Measurements from ENCODE around the gene RPL36.
A peak's percentile ranks its signal among the peaks of the same experiment; 100 is the strongest.

Gene RPL36

DNA sequence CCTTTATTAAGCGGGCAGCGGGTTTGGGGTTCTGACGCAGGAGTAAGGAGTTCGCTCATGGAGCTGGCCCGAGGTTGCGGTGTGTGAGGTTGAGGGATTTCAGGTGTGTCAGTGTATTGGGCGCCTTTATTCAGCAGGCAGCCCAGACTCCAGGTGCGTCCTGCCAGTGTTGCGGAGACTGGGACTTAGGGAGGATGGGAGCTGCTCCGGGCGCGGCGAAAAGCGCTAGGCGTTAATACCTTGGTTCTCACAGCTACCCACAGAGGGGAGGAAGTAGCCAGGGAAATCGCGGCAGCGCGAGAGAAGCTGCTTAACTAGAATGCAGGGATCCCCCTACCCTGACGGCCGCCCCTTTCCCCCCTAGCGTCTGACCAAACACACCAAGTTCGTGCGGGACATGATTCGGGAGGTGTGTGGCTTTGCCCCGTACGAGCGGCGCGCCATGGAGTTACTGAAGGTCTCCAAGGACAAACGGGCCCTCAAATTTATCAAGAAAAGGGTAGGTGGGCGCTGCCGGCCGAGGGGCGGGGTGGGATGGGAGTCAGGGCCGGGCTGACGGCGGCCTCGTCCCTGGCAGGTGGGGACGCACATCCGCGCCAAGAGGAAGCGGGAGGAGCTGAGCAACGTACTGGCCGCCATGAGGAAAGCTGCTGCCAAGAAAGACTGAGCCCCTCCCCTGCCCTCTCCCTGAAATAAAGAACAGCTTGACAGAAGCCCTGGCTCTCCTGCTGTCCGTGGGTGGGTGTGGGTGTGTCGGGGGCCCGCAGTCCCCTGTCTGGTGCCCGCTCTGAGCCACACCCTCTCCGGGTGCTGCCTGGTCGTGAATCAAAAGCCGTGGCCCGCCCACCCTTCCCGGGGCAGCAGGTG, 1.1 kb downstream of the RPL36 start:
- peak overlapping the region; percentile 99 for H3K27ac Mint-ChIP-seq
- H3K36me3 Mint-ChIP-seq: peaks cover 17% of the 10 kb centered on the region
- ATAC-seq (ENCODE audit: low read depth): no peak
- H3K4me1 Mint-ChIP-seq: peaks cover 30% of the 10 kb centered on the region
- no peaks in the 10 kb centered on the region for H3K9me3 Mint-ChIP-seq
- peak; percentile 37 to 54 for DNase-seq (ENCODE audit: low spot score in 2 of 2)
- no peaks in the 10 kb centered on the region for H3K27me3 Mint-ChIP-seq
- H3K4me3 Mint-ChIP-seq: peak overlapping the region; percentile 94

DNA sequence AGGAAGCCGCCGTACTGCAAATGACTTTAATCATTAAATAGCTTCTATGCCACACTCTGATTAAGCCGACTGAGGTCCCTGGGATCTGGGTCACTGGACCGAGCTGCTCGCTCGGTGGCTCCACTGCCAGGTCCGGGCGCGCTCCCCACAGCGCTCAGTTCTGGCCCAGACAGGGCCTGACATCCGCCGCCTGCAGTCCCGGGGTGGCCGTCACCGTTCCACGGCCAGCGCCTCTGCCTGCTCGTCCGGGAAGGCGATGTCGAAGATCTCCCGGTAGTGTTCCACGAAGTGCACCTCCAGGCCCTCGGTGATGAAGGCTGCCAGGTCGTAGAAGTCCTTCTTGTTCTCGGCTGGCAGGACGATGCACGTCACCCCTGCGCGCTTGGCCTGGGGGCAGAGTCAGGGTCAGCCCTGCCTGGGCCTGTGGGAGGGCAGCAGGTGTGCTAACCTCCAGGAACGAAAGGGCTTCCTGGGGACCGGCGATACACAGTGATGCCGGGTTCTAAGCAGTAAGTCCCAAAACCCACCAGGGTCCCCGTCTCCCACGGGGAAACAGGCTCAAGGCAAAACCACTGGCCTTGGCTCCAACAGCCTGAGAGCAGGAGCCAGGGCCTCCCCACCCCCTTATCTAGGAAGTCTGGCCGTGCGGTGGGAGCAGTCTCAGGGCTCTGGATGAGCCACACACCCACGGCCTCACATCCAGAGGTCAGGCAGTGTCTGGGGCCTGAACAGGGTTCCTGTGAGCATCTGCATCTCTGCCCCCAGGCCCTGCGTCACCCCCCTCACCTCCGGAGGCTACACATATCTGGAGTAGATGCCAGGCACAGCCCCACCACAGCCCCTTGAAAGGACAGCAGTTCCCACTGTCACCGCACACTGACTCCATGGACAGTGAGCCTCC, 2.0 kb downstream of the RPL36 start:
- peak overlapping the region; percentile 51 for H3K4me3 Mint-ChIP-seq
- DNase-seq (ENCODE audit: low spot score in 2 of 2) (peak; percentile 29 to 46), ATAC-seq (ENCODE audit: low read depth) (no peak)
- peaks cover 27% of the 10 kb centered on the region for H3K4me1 Mint-ChIP-seq
- H3K36me3 Mint-ChIP-seq: peaks cover 18% of the 10 kb centered on the region
- H3K9me3 Mint-ChIP-seq: no peaks in the 10 kb centered on the region
- no peaks in the 10 kb centered on the region for H3K27me3 Mint-ChIP-seq
- peak overlapping the region; percentile 47 for H3K27ac Mint-ChIP-seq

DNA sequence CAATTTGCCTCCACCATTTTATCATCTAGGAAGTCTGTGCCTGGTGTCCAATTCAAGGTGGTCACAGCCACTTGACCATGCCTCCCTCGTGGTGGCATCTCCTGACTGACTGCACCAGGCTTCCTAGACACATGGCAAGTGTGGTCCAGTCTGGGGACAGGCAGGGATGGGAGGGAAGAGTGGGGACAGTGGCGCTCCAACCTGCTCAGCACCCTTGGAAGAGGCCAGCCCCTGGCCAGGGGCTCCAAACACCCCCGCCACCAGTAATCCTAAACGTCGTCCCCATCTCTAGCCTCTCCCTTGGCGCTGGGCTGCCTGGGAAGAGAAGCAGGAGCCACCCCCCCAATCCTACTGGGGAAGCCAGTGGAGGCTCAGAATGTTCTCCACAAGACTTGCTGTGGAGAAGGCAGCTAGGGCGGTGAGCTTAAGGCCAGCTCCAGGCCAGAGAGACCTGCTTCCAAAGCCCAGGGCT, 2.7 kb downstream of the RPL36 start:
- Mint-ChIP-seq H3K27me3 (no peaks in the 10 kb centered on the region), H3K4me1 (peaks cover 29% of the 10 kb centered on the region), H3K36me3 (peaks cover 20% of the 10 kb centered on the region), H3K27ac (peak overlapping the region; percentile 47), H3K9me3 (no peaks in the 10 kb centered on the region), H3K4me3 (no peak overlapping the region)
- DNase-seq (ENCODE audit: low spot score in 2 of 2) (no peak), ATAC-seq (ENCODE audit: low read depth) (no peak)

DNA sequence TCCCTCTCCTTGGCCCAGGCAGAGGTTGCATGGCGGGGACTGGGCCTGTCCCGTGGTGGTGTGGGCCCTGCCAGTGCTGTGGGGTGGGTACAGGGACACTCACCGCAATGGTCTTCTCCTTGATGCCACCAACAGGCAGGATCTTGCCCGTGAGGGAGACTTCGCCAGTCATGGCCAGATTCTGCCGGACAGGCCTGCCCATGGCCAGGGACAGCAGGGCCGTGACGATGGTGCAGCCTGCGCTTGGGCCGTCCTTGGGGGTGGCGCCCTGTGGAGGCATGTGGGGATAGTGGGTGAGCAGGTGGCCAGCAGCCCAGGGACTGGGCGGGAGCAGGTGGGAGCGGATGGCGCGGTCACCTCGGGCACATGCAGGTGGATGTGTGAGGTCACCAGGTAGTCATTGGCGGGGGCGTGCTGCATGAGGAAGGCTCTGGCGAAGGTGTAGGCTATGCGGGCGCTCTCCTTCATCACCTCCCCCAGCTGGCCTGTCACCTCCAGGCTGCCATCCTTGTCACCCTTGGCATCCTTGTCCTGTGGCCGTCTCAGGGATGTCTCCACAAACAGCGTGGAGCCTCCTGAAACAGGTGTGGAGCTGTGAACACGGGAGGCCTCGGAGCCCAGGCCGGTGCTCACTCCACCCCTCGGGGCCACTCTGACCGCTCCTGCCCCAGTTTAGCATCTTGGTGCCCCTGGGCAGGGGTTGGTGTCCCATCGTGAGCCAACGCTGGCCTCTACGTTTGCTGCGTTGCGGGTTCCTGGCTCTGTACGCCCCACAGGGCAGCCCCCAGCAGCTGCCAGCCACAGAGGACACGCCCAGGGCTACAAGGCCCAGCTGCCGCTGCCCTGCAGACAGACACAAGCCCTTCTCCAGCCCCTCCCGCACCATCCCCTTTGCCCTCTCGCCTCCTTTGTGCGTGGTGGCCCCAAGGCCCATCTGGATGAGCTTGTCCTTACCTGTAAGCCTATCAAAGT, 3.4 kb downstream of the RPL36 start:
- ATAC-seq (ENCODE audit: low read depth): no peak
- DNase-seq (ENCODE audit: low spot score in 2 of 2): no peak

DNA sequence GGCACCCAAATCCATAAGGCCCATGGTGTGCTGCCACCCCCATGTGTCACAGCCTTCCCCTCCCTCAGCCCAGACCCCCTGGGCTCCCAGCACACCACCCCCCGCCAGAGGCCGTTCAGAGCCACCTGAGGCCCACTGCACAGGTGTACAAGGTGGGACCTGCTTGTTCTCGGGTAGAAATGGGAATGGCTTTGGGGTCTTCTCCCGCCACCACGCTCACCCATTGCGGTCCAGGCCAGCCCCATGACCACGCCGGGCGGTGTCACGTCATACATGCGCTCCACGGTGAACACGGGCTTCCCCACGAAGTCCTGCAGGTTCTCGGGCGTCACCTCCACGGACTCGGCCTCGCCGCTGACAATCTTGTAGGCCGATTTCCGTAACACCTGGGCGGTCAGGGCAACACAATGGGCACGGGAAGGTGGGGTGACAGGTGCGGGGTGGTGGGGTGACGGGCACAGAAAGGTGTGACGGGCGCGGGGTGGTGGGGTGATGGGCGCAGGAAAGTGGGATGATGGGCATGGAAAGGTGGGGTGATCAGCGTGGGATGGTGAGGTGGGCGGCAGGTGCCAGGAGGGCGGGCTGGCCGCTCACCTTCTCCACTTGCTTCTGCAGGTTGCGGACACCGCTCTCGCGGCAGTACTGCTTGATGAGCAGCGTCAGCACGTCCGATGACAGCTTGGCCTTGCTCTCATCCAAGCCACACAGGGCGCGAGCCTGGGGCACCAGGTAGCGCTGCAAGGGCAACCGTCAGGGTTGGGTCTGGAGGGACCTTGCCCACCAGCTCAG, 4.3 kb downstream of the RPL36 start:
- peaks cover 30% of the 10 kb centered on the region for H3K4me1 Mint-ChIP-seq
- H3K4me3 Mint-ChIP-seq: no peak overlapping the region
- H3K9me3 Mint-ChIP-seq: no peaks in the 10 kb centered on the region
- H3K36me3 Mint-ChIP-seq: peaks cover 25% of the 10 kb centered on the region
- no peaks in the 10 kb centered on the region for H3K27me3 Mint-ChIP-seq
- no peak for ATAC-seq (ENCODE audit: low read depth)
- H3K27ac Mint-ChIP-seq: peak overlapping the region; percentile 20
- DNase-seq (ENCODE audit: low spot score in 2 of 2): no peak

More for the DNA sequence above, 3.4 kb downstream of the RPL36 start:
- Mint-ChIP-seq H3K27ac (peak overlapping the region; percentile 47), H3K4me3 (no peak overlapping the region), H3K9me3 (no peaks in the 10 kb centered on the region), H3K4me1 (peaks cover 29% of the 10 kb centered on the region), H3K27me3 (no peaks in the 10 kb centered on the region), H3K36me3 (peaks cover 20% of the 10 kb centered on the region)

DNA sequence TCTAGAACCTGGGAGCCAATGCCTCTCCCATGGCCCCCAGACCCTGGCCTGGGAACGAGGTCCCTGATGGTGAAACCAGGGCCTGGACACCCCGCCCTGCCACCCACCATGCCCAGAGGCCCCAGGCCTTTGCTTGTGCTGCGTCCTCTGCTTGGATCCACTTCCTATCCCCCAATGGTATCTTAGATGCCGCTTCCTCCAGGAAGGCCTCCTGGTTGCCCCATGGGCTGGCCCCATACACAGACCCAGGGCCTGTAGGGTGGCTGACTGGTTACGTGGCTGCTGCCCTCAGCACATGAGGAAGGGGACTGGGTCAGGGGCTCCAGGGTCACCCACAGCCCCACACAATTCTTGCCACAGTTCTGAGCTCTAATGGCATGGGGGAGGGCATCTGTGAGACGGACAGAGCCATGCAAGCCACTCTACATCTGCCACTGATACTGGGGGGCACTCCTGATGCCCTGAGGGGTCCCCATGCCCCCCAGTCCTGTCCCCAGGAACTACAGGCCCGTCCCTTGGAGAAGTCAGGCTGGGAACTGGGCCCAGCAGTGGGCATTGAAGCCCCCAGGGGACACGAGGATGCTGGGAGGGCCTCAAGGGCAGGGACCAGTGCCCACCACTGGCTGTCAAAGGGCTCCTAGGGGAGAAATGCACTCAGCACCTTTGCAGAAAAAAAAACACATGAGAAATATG, 5.0 kb downstream of the RPL36 start:
- Mint-ChIP-seq H3K27me3 (no peaks in the 10 kb centered on the region), H3K27ac (no peak overlapping the region)

DNA sequence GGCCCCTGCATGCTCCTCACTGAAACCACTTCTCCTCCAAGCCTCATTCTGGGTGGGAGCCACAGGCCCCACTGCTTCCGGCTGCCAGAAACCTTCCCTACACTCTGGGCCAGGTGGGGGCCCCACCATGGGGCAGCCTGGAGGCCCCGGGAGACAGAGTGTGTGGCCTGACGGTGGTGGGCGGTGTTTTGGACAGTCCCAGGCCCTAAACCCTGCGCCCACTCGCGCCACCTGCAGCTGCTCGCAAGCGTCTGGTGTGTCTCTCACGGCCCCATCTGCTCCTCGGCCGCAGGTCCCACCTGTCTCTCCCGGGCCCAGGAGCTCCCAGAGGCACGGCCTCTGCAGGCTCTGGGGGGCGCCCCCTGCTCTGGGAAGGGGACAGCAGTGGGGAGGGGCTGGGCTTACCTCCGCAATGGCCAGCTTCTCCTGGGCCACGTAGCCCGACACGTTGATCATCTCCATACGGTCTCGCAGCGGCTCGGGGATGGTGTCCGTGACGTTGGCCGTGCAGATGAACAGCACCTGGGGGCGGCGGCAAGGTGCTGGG, 5.6 kb downstream of the RPL36 start:
- no peaks in the 10 kb centered on the region for H3K27me3 Mint-ChIP-seq
- ATAC-seq (ENCODE audit: low read depth): no peak
- H3K36me3 Mint-ChIP-seq: peaks cover 21% of the 10 kb centered on the region
- peaks cover 22% of the 10 kb centered on the region for H3K4me1 Mint-ChIP-seq
- no peak overlapping the region for H3K4me3 Mint-ChIP-seq
- DNase-seq (ENCODE audit: low spot score in 2 of 2): no peak
- H3K27ac Mint-ChIP-seq: no peak overlapping the region
- no peaks in the 10 kb centered on the region for H3K9me3 Mint-ChIP-seq

More for the DNA sequence above, 5.0 kb downstream of the RPL36 start:
- ATAC-seq (ENCODE audit: low read depth) (no peak), DNase-seq (ENCODE audit: low spot score in 2 of 2) (no peak)
- peaks cover 25% of the 10 kb centered on the region for H3K36me3 Mint-ChIP-seq
- H3K4me1 Mint-ChIP-seq: peaks cover 26% of the 10 kb centered on the region
- no peak overlapping the region for H3K4me3 Mint-ChIP-seq
- no peaks in the 10 kb centered on the region for H3K9me3 Mint-ChIP-seq

DNA sequence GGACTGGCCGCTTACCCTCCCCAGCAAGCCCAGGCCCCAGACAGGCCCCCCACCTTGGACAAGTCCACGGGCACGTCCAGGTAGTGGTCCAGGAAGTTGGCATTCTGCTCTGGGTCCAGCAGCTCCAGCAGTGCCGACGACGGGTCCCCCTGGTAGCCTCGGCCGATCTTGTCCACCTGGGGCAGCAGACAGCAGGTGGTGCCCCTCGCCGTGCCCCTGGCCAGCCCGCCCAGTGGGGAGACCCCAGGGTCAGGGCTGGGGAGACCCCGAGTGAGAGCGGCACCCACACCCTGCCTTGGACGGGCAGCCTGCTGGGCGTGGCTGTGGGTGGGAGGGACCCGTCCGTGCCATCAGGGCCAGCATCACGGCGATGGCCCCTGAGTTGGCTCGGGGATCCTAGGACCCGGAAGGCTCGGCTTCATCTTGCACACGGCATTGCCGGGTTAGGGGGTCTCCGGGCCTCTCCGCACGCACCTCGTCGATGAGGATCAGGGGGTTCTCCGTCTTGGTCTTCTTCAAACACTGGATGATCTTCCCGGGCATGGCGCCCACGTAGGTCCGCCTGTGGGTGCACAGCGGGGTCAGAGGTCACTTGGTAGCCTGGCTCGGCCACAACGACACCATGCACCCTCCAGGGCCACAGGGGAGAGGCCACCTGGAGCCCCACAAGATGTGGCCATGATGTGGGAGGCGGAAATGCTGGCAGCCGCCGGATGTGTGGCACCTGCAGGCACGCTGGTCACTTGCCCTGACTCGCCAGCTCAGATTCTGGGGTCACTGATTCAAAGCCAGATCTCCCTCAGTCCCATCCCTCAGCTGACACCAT, 6.3 kb downstream of the RPL36 start:
- DNase-seq (ENCODE audit: low spot score in 2 of 2) (no peak), ATAC-seq (ENCODE audit: low read depth) (no peak)
- Mint-ChIP-seq H3K4me3 (no peak overlapping the region), H3K9me3 (no peaks in the 10 kb centered on the region), H3K4me1 (peaks cover 17% of the 10 kb centered on the region), H3K36me3 (peaks cover 23% of the 10 kb centered on the region), H3K27ac (peak overlapping the region; percentile 79), H3K27me3 (no peaks in the 10 kb centered on the region)

DNA sequence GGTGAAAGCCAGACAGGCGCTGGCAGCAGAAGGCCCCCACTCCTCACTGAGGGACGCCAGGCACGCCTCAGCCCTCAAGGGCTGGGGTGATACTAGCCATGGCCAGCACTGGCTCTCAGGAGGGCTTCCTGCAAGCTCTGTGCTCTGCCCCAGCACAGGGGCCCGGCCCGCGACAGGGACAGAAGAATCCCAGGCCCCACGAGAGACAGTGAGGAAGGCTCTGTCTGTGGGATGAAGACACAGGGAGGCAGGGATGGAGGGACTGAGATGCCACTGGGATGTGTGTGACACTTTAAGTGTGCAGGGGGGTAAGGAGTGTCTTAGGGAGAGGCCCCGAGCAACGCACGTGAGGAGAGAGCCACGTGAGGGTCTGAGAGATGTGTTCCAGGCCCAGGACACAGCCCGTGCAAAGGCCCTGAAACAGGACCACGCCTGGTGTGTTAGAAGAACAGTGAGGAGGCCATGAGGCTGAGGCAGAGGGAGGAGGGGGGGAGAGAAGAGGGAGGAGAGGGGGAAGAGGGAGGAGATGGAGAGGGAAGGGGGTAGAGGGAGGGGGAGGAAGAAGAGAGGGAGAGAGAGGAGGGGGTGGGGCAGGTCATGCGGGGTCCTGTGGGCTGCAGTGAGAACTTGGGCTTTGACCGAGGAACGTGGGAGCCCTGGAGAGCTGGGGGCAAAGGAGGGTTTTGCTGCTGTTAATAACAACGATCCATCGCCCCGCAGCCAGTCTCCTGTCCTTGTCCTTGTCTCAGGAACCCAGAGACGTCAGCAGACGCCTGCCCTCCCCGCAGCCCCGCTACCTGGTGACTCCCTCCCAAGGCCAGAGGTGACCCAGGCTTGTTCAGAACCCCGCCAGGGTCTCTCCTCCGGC, 7.2 kb downstream of the RPL36 start:
- no peak for ATAC-seq (ENCODE audit: low read depth)
- Mint-ChIP-seq H3K27me3 (no peaks in the 10 kb centered on the region), H3K4me3 (no peak overlapping the region), H3K27ac (peak overlapping the region; percentile 79), H3K9me3 (no peaks in the 10 kb centered on the region), H3K4me1 (peaks cover 17% of the 10 kb centered on the region), H3K36me3 (peaks cover 26% of the 10 kb centered on the region)
- DNase-seq (ENCODE audit: low spot score in 2 of 2): no peak

DNA sequence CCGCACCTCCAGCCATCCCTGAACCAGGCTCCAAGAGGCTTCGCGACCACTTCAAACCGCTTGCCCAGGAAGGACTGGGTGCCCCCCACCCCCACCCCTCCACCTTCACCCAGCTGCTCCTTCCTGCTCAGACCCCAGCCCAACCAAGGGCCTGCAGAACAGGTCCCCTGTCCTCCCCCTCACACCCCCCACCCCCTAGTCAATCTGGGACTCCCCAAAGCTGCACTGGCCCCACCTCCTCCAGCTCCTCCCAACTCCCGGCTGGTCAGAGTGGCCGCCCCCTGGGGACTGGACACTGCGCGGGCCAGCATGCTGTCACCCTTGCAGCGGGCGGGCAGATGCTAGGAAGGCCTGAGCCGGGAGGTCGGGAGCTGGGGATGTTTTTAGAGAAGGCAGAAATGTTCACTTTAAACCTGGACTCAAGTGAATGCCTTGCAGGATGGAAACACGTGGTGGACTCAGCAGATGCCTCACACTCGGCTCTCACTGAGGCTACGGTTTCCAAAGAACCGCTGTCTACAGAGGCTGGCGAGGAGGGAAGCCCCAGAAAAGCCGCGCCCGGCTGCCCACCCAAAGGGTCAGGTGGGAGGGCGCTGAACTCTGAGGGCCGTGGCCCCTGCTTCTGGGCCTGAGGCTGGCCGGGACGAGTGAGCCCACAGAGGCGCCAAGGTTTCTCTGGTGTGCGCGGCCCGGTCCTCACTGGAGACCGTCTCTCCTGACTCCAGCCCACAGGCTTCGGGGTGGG, 8.0 kb downstream of the RPL36 start:
- no peaks in the 10 kb centered on the region for H3K9me3 Mint-ChIP-seq
- DNase-seq (ENCODE audit: low spot score in 2 of 2): no peak
- no peak for ATAC-seq (ENCODE audit: low read depth)
- H3K4me3 Mint-ChIP-seq: no peak overlapping the region
- no peaks in the 10 kb centered on the region for H3K27me3 Mint-ChIP-seq
- H3K27ac Mint-ChIP-seq: no peak overlapping the region
- H3K4me1 Mint-ChIP-seq: peaks cover 9% of the 10 kb centered on the region
- peaks cover 24% of the 10 kb centered on the region for H3K36me3 Mint-ChIP-seq

All from memory B cell (primary cell).